ENCODE data around the gene CCL4L2.
"Not testable (repeated sequence)": the region's sequence is repeated elsewhere in the genome, so short reads cannot be mapped to it uniquely, and the experiment has no call there.

GRCh38 chr17:36219556-36219955, 8.7 kb downstream of the CCL4L2 start:
- TF ChIP-seq CTCF, POLR2AphosphoS5, POLR2A (IDR thresholded peaks at IDR 0.05): not testable (repeated sequence)

Measured in breast epithelium (tissue), 3 donors.